Esophagus squamous epithelium (tissue), 4 donors: ENCODE results near the gene ZSWIM5.

Experiments used
- POLR2A ChIP-seq, 4 donors: fragments of 450-650 bp; IDR thresholded peaks; one replicate each; pipeline ENCODE4 v1.6.1; 2017; ENCODE audit warnings: antibody characterized with exemption in 4 of 4, mild to moderate bottlenecking in 4 of 4, moderate library complexity in 3 of 4
- TF ChIP-seq, protein P1 (sequence below), 6 experiments: fragments of 450-650 bp in 4 of 6; fragments of 200-600 bp in 2 of 6; sonication (generic) in 2 of 6; IDR thresholded peaks; one replicate each; pipeline ENCODE4 v1.5.1; 2016 to 2019; ENCODE audit warnings: antibody characterized with exemption in 6 of 6, mild to moderate bottlenecking in 4 of 6, moderate library complexity in 4 of 6

DNA sequence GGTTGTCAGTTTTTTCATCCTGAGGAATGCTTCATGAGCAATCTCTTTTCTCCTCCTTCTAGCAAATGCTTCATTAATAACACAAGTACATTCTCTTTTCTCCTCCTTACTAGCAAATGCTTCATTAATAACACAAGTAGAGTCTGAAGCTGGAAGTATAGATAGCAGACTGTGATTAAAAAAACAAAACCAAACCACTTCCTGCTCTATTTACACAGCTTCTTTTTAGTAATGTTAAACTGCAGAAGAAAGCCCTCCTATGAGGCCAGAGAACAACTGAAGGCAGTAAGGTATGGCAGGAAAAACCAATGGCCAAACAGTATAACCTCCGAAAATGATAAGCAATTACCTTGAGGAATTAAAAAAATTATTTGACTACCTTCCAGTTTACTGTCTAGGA is 90.1 kb downstream of the ZSWIM5 start:
- TF ChIP-seq, protein P1, sequence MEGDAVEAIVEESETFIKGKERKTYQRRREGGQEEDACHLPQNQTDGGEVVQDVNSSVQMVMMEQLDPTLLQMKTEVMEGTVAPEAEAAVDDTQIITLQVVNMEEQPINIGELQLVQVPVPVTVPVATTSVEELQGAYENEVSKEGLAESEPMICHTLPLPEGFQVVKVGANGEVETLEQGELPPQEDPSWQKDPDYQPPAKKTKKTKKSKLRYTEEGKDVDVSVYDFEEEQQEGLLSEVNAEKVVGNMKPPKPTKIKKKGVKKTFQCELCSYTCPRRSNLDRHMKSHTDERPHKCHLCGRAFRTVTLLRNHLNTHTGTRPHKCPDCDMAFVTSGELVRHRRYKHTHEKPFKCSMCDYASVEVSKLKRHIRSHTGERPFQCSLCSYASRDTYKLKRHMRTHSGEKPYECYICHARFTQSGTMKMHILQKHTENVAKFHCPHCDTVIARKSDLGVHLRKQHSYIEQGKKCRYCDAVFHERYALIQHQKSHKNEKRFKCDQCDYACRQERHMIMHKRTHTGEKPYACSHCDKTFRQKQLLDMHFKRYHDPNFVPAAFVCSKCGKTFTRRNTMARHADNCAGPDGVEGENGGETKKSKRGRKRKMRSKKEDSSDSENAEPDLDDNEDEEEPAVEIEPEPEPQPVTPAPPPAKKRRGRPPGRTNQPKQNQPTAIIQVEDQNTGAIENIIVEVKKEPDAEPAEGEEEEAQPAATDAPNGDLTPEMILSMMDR (IDR thresholded peaks at IDR 0.05), result no peak
- TF ChIP-seq POLR2A (IDR thresholded peaks at IDR 0.05), result no peak
